ENCODE data around the gene MKI67. TPM values are rescaled to one million over a fixed set of nuclear protein-coding genes. Genes with fewer than 3 reads are reported as not detected.

MKI67 gene
- polyA plus RNA-seq, 1 donor (not counting 4 experiments of a cell fraction or from before 2014, with no cell fraction given): 10.4 TPM

DNA sequence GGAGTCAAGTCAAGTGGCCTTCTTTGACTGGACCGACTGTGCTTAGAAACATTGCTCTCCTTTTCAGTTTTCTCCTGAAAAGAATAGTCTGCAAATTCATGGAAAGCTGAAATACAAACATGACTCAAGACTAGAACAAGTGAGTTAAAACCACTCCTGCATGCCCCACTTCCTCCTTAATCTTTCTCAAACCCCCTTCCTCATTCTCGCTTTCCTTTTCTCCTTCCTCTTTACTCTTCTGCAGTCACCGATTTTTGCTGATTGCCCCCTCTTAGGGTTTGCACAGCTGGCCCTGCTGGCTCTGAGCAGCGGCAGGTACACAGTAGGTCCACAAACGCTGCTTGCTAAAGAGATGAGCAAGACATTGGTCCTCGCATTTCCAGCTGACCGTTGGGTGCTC is 34.8 kb upstream of the MKI67 start:
- Histone ChIP-seq H3K36me3 (ENCODE audit: control insufficient read depth in 2 of 2, extremely low read depth in 1 of 2, insufficient read depth in 2 of 2, low read length in 2 of 2) (no peaks in the 10 kb centered on the region), H3K9me1 (ENCODE audit: control insufficient read depth, extremely low read depth, insufficient read depth, low read length) (no peaks in the 10 kb centered on the region), H3K9me3 (ENCODE audit: control insufficient read depth, low read depth, low read length) (no peaks in the 10 kb centered on the region), H3K27ac (ENCODE audit: control insufficient read depth, insufficient read depth, low read length) (no peak overlapping the region), H3K9ac (ENCODE audit: control insufficient read depth, extremely low read depth, insufficient read depth, low read length) (no peak overlapping the region), H3K79me2 (ENCODE audit: control insufficient read depth, insufficient read depth, low read length) (no peaks in the 10 kb centered on the region), H3K4me3 (ENCODE audit: control insufficient read depth in 2 of 3, extremely low read depth in 1 of 3, insufficient read depth in 2 of 3, low read depth in 1 of 3, low read length in 3 of 3) (no peak overlapping the region), H3K27me3 (ENCODE audit: control insufficient read depth, extremely low read depth, insufficient read depth, low read length) (peaks cover 9% of the 10 kb centered on the region), H4K20me1 (ENCODE audit: control insufficient read depth, extremely low read depth, insufficient read depth, low read length) (no peaks in the 10 kb centered on the region), H2AFZ (ENCODE audit: control insufficient read depth, low read length) (no peak overlapping the region), H3K4me2 (ENCODE audit: control insufficient read depth, extremely low read depth, insufficient read depth, low read depth, low read length) (no peak overlapping the region), H3K4me1 (ENCODE audit: control insufficient read depth, extremely low read depth, insufficient read depth, low read length) (no peaks in the 10 kb centered on the region)
- FAIRE-seq (no peak), DNase-seq (ENCODE audit: low read depth, low spot score) (no peak)
- dilution Hi-C loops (cut with MboI; ENCODE audit: extremely low pct_ligation_motif_present, low sequenced_read_pairs): no loop called here
- TF ChIP-seq, protein P1, sequence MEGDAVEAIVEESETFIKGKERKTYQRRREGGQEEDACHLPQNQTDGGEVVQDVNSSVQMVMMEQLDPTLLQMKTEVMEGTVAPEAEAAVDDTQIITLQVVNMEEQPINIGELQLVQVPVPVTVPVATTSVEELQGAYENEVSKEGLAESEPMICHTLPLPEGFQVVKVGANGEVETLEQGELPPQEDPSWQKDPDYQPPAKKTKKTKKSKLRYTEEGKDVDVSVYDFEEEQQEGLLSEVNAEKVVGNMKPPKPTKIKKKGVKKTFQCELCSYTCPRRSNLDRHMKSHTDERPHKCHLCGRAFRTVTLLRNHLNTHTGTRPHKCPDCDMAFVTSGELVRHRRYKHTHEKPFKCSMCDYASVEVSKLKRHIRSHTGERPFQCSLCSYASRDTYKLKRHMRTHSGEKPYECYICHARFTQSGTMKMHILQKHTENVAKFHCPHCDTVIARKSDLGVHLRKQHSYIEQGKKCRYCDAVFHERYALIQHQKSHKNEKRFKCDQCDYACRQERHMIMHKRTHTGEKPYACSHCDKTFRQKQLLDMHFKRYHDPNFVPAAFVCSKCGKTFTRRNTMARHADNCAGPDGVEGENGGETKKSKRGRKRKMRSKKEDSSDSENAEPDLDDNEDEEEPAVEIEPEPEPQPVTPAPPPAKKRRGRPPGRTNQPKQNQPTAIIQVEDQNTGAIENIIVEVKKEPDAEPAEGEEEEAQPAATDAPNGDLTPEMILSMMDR (optimal IDR thresholded peaks at IDR 0.05 in 1 of 3, IDR thresholded peaks at IDR 0.05 in 1 of 3, conservative IDR thresholded peaks at IDR 0.05 in 1 of 3; ENCODE audit: extremely low read depth in 1 of 3, insufficient read depth in 2 of 3, low read length in 3 of 3): no peak
- no peak for TF ChIP-seq EZH2 (IDR thresholded peaks at IDR 0.05; ENCODE audit: low read length)

- Histone ChIP-seq H3K9me3 (ENCODE audit: control insufficient read depth, low read depth, low read length) (no peaks in the 10 kb centered on the region), H3K4me2 (ENCODE audit: control insufficient read depth, extremely low read depth, insufficient read depth, low read depth, low read length) (no peak overlapping the region), H3K4me3 (ENCODE audit: control insufficient read depth in 2 of 3, extremely low read depth in 1 of 3, insufficient read depth in 2 of 3, low read depth in 1 of 3, low read length in 3 of 3) (no peak overlapping the region), H2AFZ (ENCODE audit: control insufficient read depth, low read length) (no peak overlapping the region), H4K20me1 (ENCODE audit: control insufficient read depth, extremely low read depth, insufficient read depth, low read length) (no peaks in the 10 kb centered on the region), H3K36me3 (ENCODE audit: control insufficient read depth in 2 of 2, extremely low read depth in 1 of 2, insufficient read depth in 2 of 2, low read length in 2 of 2) (no peaks in the 10 kb centered on the region), H3K27me3 (ENCODE audit: control insufficient read depth, extremely low read depth, insufficient read depth, low read length) (peaks cover 9% of the 10 kb centered on the region), H3K27ac (ENCODE audit: control insufficient read depth, insufficient read depth, low read length) (no peak overlapping the region), H3K4me1 (ENCODE audit: control insufficient read depth, extremely low read depth, insufficient read depth, low read length) (no peaks in the 10 kb centered on the region), H3K9ac (ENCODE audit: control insufficient read depth, extremely low read depth, insufficient read depth, low read length) (no peak overlapping the region), H3K9me1 (ENCODE audit: control insufficient read depth, extremely low read depth, insufficient read depth, low read length) (no peaks in the 10 kb centered on the region), H3K79me2 (ENCODE audit: control insufficient read depth, insufficient read depth, low read length) (no peaks in the 10 kb centered on the region)
- DNase-seq (ENCODE audit: low read depth, low spot score) (no peak), FAIRE-seq (no peak)
- dilution Hi-C loops (cut with MboI; ENCODE audit: extremely low pct_ligation_motif_present, low sequenced_read_pairs): no loop called here
- TF ChIP-seq, protein P1 (optimal IDR thresholded peaks at IDR 0.05 in 1 of 3, IDR thresholded peaks at IDR 0.05 in 1 of 3, conservative IDR thresholded peaks at IDR 0.05 in 1 of 3; ENCODE audit: extremely low read depth in 1 of 3, insufficient read depth in 2 of 3, low read length in 3 of 3): no peak
- TF ChIP-seq EZH2 (IDR thresholded peaks at IDR 0.05; ENCODE audit: low read length): no peak
Measured at GRCh38 chr10:128160297-128160711, 34.1 kb upstream of the MKI67 start.
